Stimulated activated CD4-positive, alpha-beta T cell treated with anti-CD3 and anti-CD28 coated beads, Interleukin-4, amount 100 ng/mL, for 4 hours (primary cell): Measurements from ENCODE around the gene SPACA9.

Source experiments
- DNase-seq, 2 experiments: peaks; one replicate each; pipeline ENCODE4 v3.0.0-alpha.2; 2020

SPACA9 gene

GRCh38 chr9:132864277-132864676 lies 14.4 kb upstream of the SPACA9 start:
- DNase-seq, result no peak

- no peak for DNase-seq
Observed at GRCh38 chr9:132864691-132865090, 14.0 kb upstream of the SPACA9 start.

- no peak for DNase-seq
Observed at GRCh38 chr9:132866898-132867297, 11.8 kb upstream of the SPACA9 start.

- DNase-seq, result no peak
Observed at GRCh38 chr9:132869266-132869665, 9.4 kb upstream of the SPACA9 start.

GRCh38 chr9:132873403-132873802 lies 5.3 kb upstream of the SPACA9 start:
- DNase-seq, result no peak

GRCh38 chr9:132875159-132875558 lies 3.5 kb upstream of the SPACA9 start:
- no peak for DNase-seq

GRCh38 chr9:132876849-132877248 lies 1.8 kb upstream of the SPACA9 start:
- no peak for DNase-seq

GRCh38 chr9:132877458-132877823 lies 1.3 kb upstream of the SPACA9 start:
- DNase-seq, result no peak

- DNase-seq, result peak; percentile 74 to 77
Observed at GRCh38 chr9:132877824-132878694, 639 bp upstream of the SPACA9 start, which contains the start of gene AK8. Gene AK8 (minus strand): TSS chr9:132878284. CDS start chr9:132878255, 29 bp downstream.

- DNase-seq, result no peak
Observed at GRCh38 chr9:132879457-132880323, 992 bp downstream of the SPACA9 start.

- no peak for DNase-seq
Observed at GRCh38 chr9:132880324-132880661, 1.6 kb downstream of the SPACA9 start.

GRCh38 chr9:132881826-132882225 lies 3.1 kb downstream of the SPACA9 start:
- no peak for DNase-seq

- DNase-seq, result no peak
Observed at GRCh38 chr9:132882616-132883015, 3.9 kb downstream of the SPACA9 start.

- no peak for DNase-seq
Observed at GRCh38 chr9:132883349-132884294, 4.9 kb downstream of the SPACA9 start.

- DNase-seq, result no peak
Observed at GRCh38 chr9:132885720-132886333, 7.1 kb downstream of the SPACA9 start.

GRCh38 chr9:132886334-132886725 lies 7.6 kb downstream of the SPACA9 start:
- DNase-seq, result no peak

GRCh38 chr9:132887181-132888120 lies 8.8 kb downstream of the SPACA9 start:
- DNase-seq, result no peak

GRCh38 chr9:132888151-132888550 lies 9.5 kb downstream of the SPACA9 start:
- DNase-seq, result no peak

GRCh38 chr9:132892400-132892799 lies 13.7 kb downstream of the SPACA9 start:
- DNase-seq, result no peak

GRCh38 chr9:132894346-132894745 lies 15.6 kb downstream of the SPACA9 start:
- DNase-seq, result no peak
